ENCODE results near the gene ZP1.

- TF ChIP-seq POLR2A (IDR thresholded peaks at IDR 0.05; ENCODE audit: low read depth, low read length) = no peak
- TF ChIP-seq CHD1 (IDR thresholded peaks at IDR 0.05; ENCODE audit: low read depth, low read length) = no peak
- no peak for TF ChIP-seq ZNF384 (IDR thresholded peaks at IDR 0.05; ENCODE audit: borderline replicate concordance, low read depth, low read length)
Observed at GRCh38 chr11:60876168-60876485, 8.8 kb downstream of the ZP1 start.
